ENCODE data around the gene OR1J1. TPM values are rescaled to one million over a fixed set of nuclear protein-coding genes. Genes with fewer than 3 reads are reported as not detected.

OR1J1 gene
- total and polyA plus RNA-seq, 2 of the 8 experiments (the other 6 are each of a cell fraction or from before 2014, with no cell fraction given): not detected

DNA sequence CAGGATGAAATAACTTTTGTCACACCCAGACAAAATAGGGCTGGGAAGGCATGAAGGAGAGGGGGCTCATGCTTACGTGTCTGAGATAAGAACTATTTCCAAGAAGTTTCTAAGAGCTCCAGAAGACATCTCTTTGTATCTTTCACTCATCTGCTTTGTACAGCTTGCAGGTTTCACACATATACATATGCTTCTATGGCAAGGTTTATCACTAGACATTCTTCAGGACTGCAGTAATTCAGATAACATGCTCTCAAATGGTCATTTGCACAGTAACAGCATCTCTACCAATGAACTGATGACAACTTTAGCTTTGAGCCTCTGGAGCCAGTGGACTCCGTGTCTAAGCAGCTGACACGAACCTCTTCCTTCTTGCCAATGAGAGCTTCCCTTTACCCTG lies 3.2 kb downstream of the OR1J1 start (continued):
- TF ChIP-seq HDAC6 (IDR thresholded peaks at IDR 0.05; ENCODE audit: low read depth, low read length): no peak
- TF ChIP-seq BRCA1 (IDR thresholded peaks at IDR 0.05; ENCODE audit: low read depth, low read length): no peak
- TF ChIP-seq TAF1 (IDR thresholded peaks at IDR 0.05; ENCODE audit: low read depth, low read length): no peak
